HepG2 (cell line): Measurements from ENCODE around the gene SCARF1. TPM values are rescaled to one million over a fixed set of nuclear protein-coding genes. Genes with fewer than 3 reads are reported as not detected.

Experiments used
- ATAC-seq: fragments of 200-7000 bp; cut with Tn5 transposase; 3 replicates; pipeline ENCODE4 v1.9.1; 2020; ENCODE audit warnings: mild to moderate bottlenecking, moderate library complexity
- BruUV-seq: library from RNA; stranded (reverse); fragments of 400-500 nt; replicated peaks from 2 replicates; lab custom pipeline; 2021; lab: Mats Ljungman, UMichigan
- CTCF ChIA-PET: fragments of 300-600 bp; formaldehyde crosslinking; extraction: SDS; loops from one replicate; lab custom pipeline; 2021; ENCODE audit warnings: low total read pairs, inconsistent platforms, low intra/inter-chr PET ratio; lab: Yijun Ruan, JAX
- POLR2A ChIA-PET: fragments of 350-600 bp; sonication (Branson Sonifier 250); formaldehyde crosslinking; loops from one replicate; lab custom pipeline; 2020; ENCODE audit warnings: antibody characterized with exemption, inconsistent platforms; lab: Yijun Ruan, JAX
- DNase-seq: peaks from one replicate; pipeline ENCODE4 v3.0.0-alpha.2; 2015; ENCODE audit warnings: low spot score
- FAIRE-seq: peaks from 3 replicates; lab custom pipeline; 2011; peaks lifted over from hg19 to GRCh38; lab: Jason Lieb, UNC
- H2AFZ ChIP-seq: one replicate; pipeline ENCODE4 v1.6.1; 2011; ENCODE audit warnings: low read length, inconsistent platforms
- H3K27ac ChIP-seq: fragments of 300-600 bp; 3 replicates; pipeline ENCODE4 v1.8.0; 2011; ENCODE audit warnings: mixed run types, mild to moderate bottlenecking, mixed read lengths, low read length, inconsistent platforms; ENCODE audit not compliant: insufficient read depth; ENCODE audit errors: extremely low read length
- H3K27me3 ChIP-seq, 2 experiments: fragments of 200-600 bp in 1 of 2; 2 replicates in 1 of 2; 3 replicates in 1 of 2; pipeline versions ENCODE4 v1.6.0 to v1.8.0; 2011; ENCODE audit warnings: low read length in 2 of 2, mild to moderate bottlenecking in 2 of 2, moderate library complexity in 2 of 2, inconsistent platforms in 1 of 2; ENCODE audit not compliant: insufficient read depth in 2 of 2, control insufficient read depth in 1 of 2
- H3K36me3 ChIP-seq, 2 experiments: fragments of 200-600 bp in 1 of 2; replicated peaks in 1 of 2; 2 replicates in 1 of 2; 3 replicates in 1 of 2; pipeline versions ENCODE4 v1.5.1 to v1.8.0; 2011; ENCODE audit warnings: low read length in 2 of 2, inconsistent platforms in 1 of 2; ENCODE audit not compliant: insufficient read depth in 2 of 2, control insufficient read depth in 1 of 2
- H3K4me1 ChIP-seq: 2 replicates; pipeline ENCODE4 v1.5.1; 2012; ENCODE audit warnings: low read length, inconsistent platforms; ENCODE audit not compliant: insufficient read depth
- H3K4me2 ChIP-seq: 2 replicates; pipeline ENCODE4 v1.6.0; 2011; ENCODE audit warnings: low read depth, low read length, inconsistent platforms
- H3K4me3 ChIP-seq, 3 experiments: fragments of 200-600 bp in 1 of 3; sonication (generic), shearing (Covaris generic) in 1 of 3; replicated peaks in 1 of 3; 2 replicates each; pipeline ENCODE4 v1.5.1; 2011 to 2016; ENCODE audit warnings: low read length in 3 of 3, inconsistent platforms in 2 of 3, low read depth in 2 of 3, mild to moderate bottlenecking in 2 of 3, control low read depth in 1 of 3, mixed read lengths in 1 of 3; ENCODE audit not compliant: insufficient read depth in 1 of 3
- H3K79me2 ChIP-seq: one replicate; pipeline ENCODE4 v1.6.1; 2011; ENCODE audit warnings: low read length, inconsistent platforms; ENCODE audit not compliant: insufficient read depth
- H3K9ac ChIP-seq: 2 replicates; pipeline ENCODE4 v1.6.0; 2011; ENCODE audit warnings: mild to moderate bottlenecking, low read depth, low read length, inconsistent platforms; ENCODE audit not compliant: insufficient read depth
- H3K9me3 ChIP-seq: 2 replicates; pipeline ENCODE4 v1.5.1; 2012; ENCODE audit warnings: mild to moderate bottlenecking, low read length
- H4K20me1 ChIP-seq: 2 replicates; pipeline ENCODE4 v1.6.0; 2011; ENCODE audit warnings: inconsistent platforms, mild to moderate bottlenecking, low read length, moderate library complexity; ENCODE audit not compliant: insufficient read depth
- PAX8 ChIP-seq: sonication (generic); formaldehyde crosslinking; IDR thresholded peaks from 2 replicates; pipeline ENCODE4 v1.8.0; 2022; ENCODE audit warnings: mild to moderate bottlenecking, missing genetic modification reagents, borderline replicate concordance
- TCF7L2 ChIP-seq: IDR thresholded peaks from 2 replicates; pipeline ENCODE4 v1.6.1; 2011; ENCODE audit warnings: mild to moderate bottlenecking, low read depth, low read length, moderate library complexity
- ZNF788 ChIP-seq: sonication (generic); formaldehyde crosslinking; IDR thresholded peaks from 2 replicates; pipeline ENCODE4 v1.5.0; 2020; ENCODE audit warnings: mild to moderate bottlenecking, missing genetic modification reagents, borderline replicate concordance
- WGBS: methylation state at CpG from one replicate; pipeline ENCODE4 v1.1.6; 2017; ENCODE audit warnings: low lambda C conversion rate; 5-methylcytosine and 5-hydroxymethylcytosine counted together
- in situ Hi-C: cut with HindIII; loops from 2 replicates; pipeline ENCODE4 v1.10.0; 2017; ENCODE audit warnings: low pct_unique_long_range_greater_than_20kb; ENCODE audit not compliant: extremely low pct_ligation_motif_present
- intact Hi-C: fragments of 100-400 bp; cut with micrococcal nuclease; formaldehyde crosslinking; loops from one replicate; pipeline ENCODE4 v1.10.0; 2022; ENCODE audit not compliant: unreplicated experiment
- polyA plus RNA-seq, 8 experiments: library from polyadenylated mRNA; depleted of rRNA in 3 of 8; stranded (reverse) in 7 of 8; unstranded in 1 of 8; fragments of >200 nt; fragmentation: Illumina TruSeq in 4 of 8; extraction: Trizol in 4 of 8; gene quantifications; 2 replicates each; pipeline versions ENCODE4 v1.2.1 to v1.2.3, GENCODE V29; 2011 to 2016; ENCODE audit warnings: low read depth in 4 of 8, missing spikeins in 1 of 8, mixed read lengths in 1 of 8; ENCODE audit not compliant: insufficient read depth in 1 of 8
- total RNA-seq, 5 experiments: library from RNA; depleted of rRNA; stranded (reverse); fragments of >200 nt; fragmentation: Illumina TruSeq; extraction: Trizol; gene quantifications; 2 replicates each; pipeline ENCODE4 v1.2.3, GENCODE V29; 2016; ENCODE audit warnings: low read depth in 1 of 5
- TF ChIP-seq, protein P1 (sequence below): sonication (generic); formaldehyde crosslinking; IDR thresholded peaks from 2 replicates; pipeline ENCODE4 v1.5.1; 2020; ENCODE audit warnings: mild to moderate bottlenecking, moderate library complexity, missing genetic modification reagents
- TF ChIP-seq, protein P2 (sequence below), 2 experiments: IDR thresholded peaks; 2 replicates each; pipeline ENCODE4 v1.6.1; 2011 to 2012; ENCODE audit warnings: low read length in 2 of 2, borderline replicate concordance in 1 of 2, low read depth in 1 of 2, mild to moderate bottlenecking in 1 of 2, moderate library complexity in 1 of 2

SCARF1 gene
- total and polyA plus RNA-seq, 2 of the 13 experiments (the other 11 are each of a cell fraction or from before 2014, with no cell fraction given): 0.24 to 0.71 TPM

- intact Hi-C loops: no loop called here
- H4K20me1 ChIP-seq: peaks cover 12% of the 10 kb centered on the region
- peaks cover 28% of the 10 kb centered on the region for H3K4me1 ChIP-seq
- H3K36me3 ChIP-seq: peaks cover 10 to 22% of the 10 kb centered on the region in 2 experiments; a peak in 4 of 5 replicates
- no peak overlapping the region for H3K9ac ChIP-seq
- peaks cover 27% of the 10 kb centered on the region for H3K79me2 ChIP-seq
- ATAC-seq: no peak
- CTCF ChIA-PET: no interaction called here
- H3K4me2 ChIP-seq: no peak overlapping the region
- no TSS peak for BruUV-seq
- no peak for FAIRE-seq
- no peaks in the 10 kb centered on the region for H3K27me3 ChIP-seq
- 62% methylated on average over 7 of the region's 7 CpGs for WGBS
- no peaks in the 10 kb centered on the region for H3K9me3 ChIP-seq
- H2AFZ ChIP-seq: no peak overlapping the region
- no peak overlapping the region for H3K4me3 ChIP-seq
- TF ChIP-seq, protein P1, sequence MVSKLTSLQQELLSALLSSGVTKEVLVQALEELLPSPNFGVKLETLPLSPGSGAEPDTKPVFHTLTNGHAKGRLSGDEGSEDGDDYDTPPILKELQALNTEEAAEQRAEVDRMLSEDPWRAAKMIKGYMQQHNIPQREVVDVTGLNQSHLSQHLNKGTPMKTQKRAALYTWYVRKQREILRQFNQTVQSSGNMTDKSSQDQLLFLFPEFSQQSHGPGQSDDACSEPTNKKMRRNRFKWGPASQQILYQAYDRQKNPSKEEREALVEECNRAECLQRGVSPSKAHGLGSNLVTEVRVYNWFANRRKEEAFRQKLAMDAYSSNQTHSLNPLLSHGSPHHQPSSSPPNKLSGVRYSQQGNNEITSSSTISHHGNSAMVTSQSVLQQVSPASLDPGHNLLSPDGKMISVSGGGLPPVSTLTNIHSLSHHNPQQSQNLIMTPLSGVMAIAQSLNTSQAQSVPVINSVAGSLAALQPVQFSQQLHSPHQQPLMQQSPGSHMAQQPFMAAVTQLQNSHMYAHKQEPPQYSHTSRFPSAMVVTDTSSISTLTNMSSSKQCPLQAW: no peak
- TF ChIP-seq TCF7L2 (no peak), PAX8 (no peak), ZNF788 (no peak)
- TF ChIP-seq, protein P2, sequence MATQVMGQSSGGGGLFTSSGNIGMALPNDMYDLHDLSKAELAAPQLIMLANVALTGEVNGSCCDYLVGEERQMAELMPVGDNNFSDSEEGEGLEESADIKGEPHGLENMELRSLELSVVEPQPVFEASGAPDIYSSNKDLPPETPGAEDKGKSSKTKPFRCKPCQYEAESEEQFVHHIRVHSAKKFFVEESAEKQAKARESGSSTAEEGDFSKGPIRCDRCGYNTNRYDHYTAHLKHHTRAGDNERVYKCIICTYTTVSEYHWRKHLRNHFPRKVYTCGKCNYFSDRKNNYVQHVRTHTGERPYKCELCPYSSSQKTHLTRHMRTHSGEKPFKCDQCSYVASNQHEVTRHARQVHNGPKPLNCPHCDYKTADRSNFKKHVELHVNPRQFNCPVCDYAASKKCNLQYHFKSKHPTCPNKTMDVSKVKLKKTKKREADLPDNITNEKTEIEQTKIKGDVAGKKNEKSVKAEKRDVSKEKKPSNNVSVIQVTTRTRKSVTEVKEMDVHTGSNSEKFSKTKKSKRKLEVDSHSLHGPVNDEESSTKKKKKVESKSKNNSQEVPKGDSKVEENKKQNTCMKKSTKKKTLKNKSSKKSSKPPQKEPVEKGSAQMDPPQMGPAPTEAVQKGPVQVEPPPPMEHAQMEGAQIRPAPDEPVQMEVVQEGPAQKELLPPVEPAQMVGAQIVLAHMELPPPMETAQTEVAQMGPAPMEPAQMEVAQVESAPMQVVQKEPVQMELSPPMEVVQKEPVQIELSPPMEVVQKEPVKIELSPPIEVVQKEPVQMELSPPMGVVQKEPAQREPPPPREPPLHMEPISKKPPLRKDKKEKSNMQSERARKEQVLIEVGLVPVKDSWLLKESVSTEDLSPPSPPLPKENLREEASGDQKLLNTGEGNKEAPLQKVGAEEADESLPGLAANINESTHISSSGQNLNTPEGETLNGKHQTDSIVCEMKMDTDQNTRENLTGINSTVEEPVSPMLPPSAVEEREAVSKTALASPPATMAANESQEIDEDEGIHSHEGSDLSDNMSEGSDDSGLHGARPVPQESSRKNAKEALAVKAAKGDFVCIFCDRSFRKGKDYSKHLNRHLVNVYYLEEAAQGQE (IDR thresholded peaks at IDR 0.05; ENCODE audit: borderline replicate concordance in 1 of 2, low read depth in 1 of 2, low read length in 2 of 2): no peak
- TF ChIP-seq, all 625 proteins: peak for 0
- in situ Hi-C loops: no loop called here
- no peak overlapping the region for H3K27ac ChIP-seq
- DNase-seq: no peak
- POLR2A ChIA-PET: no interaction called here
These were observed 40.6 kb upstream of the SCARF1 start for GRCh38 chr17:1686086-1686485.
